Spleen (tissue), 11 donors: ENCODE measurements around the gene CIB1. TPM values are rescaled to one million over a fixed set of nuclear protein-coding genes. Genes with fewer than 3 reads are reported as not detected.
A peak's percentile ranks its signal among the peaks of the same experiment; 100 is the strongest.

Experiments used
- DNase-seq: peaks from one replicate; pipeline ENCODE4 v3.0.0-alpha.2; 2020
- H3K27ac ChIP-seq, 8 donors: fragments of 200-600 bp; sonication (generic) in 7 of 8; 1 replicate in 4 of 8; 2 replicates in 4 of 8; pipeline versions ENCODE4 v1.5.0 to v1.8.0; 2016 to 2021; ENCODE audit warnings: inconsistent platforms in 4 of 8, mild to moderate bottlenecking in 4 of 8, moderate library complexity in 1 of 8
- H3K27me3 ChIP-seq, 7 donors: fragments of 200-600 bp; sonication (generic) in 6 of 7; replicated peaks in 1 of 7; 1 replicate in 4 of 7; 2 replicates in 3 of 7; pipeline versions ENCODE4 v1.5.0 to v1.8.0; 2016 to 2021; ENCODE audit warnings: inconsistent platforms in 3 of 7, mild to moderate bottlenecking in 1 of 7
- H3K36me3 ChIP-seq, 6 donors: fragments of 200-600 bp; sonication (generic) in 5 of 6; 1 replicate in 4 of 6; 2 replicates in 2 of 6; pipeline versions ENCODE4 v1.5.0 to v1.8.0; 2016 to 2021; ENCODE audit warnings: inconsistent platforms in 2 of 6
- H3K4me1 ChIP-seq, 6 donors: fragments of 200-600 bp; sonication (generic) in 5 of 6; 1 replicate in 3 of 6; 2 replicates in 3 of 6; pipeline versions ENCODE4 v1.5.0 to v1.8.0; 2016 to 2021; ENCODE audit warnings: inconsistent platforms in 3 of 6
- H3K4me3 ChIP-seq, 8 donors: fragments of 200-600 bp; sonication (generic) in 7 of 8; 1 replicate in 4 of 8; 2 replicates in 4 of 8; pipeline versions ENCODE4 v1.5.0 to v1.8.0; 2016 to 2021; ENCODE audit warnings: inconsistent platforms in 4 of 8, mild to moderate bottlenecking in 4 of 8, moderate library complexity in 2 of 8
- H3K9me3 ChIP-seq, 8 donors: fragments of 200-600 bp; sonication (generic) in 7 of 8; 1 replicate in 4 of 8; 2 replicates in 4 of 8; pipeline versions ENCODE4 v1.5.0 to v1.8.0; 2016 to 2021; ENCODE audit warnings: inconsistent platforms in 4 of 8
- POLR2A ChIP-seq, 3 donors: fragments of 450-650 bp; IDR thresholded peaks; one replicate each; pipeline ENCODE4 v1.5.1; 2017; ENCODE audit warnings: antibody characterized with exemption in 3 of 3, mild to moderate bottlenecking in 1 of 3
- POLR2AphosphoS5 ChIP-seq, 3 donors: sonication (generic); formaldehyde crosslinking; IDR thresholded peaks; one replicate each; pipeline ENCODE4 v1.5.1; 2017; ENCODE audit warnings: antibody characterized with exemption in 3 of 3
- WGBS, 5 donors: extraction: QIAGEN DNeasy Blood & Tissue Kit in 3 of 5; methylation state at CpG; one replicate each; pipeline versions ENCODE4 v1.1.5 to v1.1.7; 2013 to 2018; 5-methylcytosine and 5-hydroxymethylcytosine counted together
- intact Hi-C: fragments of 100-400 bp; cut with DNase I; formaldehyde crosslinking; loops from one replicate; pipeline ENCODE4 v1.15.0; 2023; ENCODE audit warnings: low total_unique reads
- polyA plus RNA-seq, 3 donors: library from polyadenylated mRNA; stranded (reverse); fragments of 200-250 nt; gene quantifications; one replicate each; pipeline ENCODE4 v1.2.1, GENCODE V29; 2013
- total RNA-seq, 7 donors: library from RNA; depleted of rRNA in 3 of 7; stranded (reverse); fragments of >200 nt in 3 of 7; fragmentation: NEBNext Ultra II Directional in 4 of 7; extraction: Animal tissue kit (Norgen Biotek cat#: 25700) in 4 of 7; gene quantifications; one replicate each; pipeline versions ENCODE4 v1.1.0 to v1.2.1, GENCODE V29; 2016 to 2021
- TF ChIP-seq, protein P1 (sequence below), 11 experiments: fragments of 200-600 bp in 7 of 11; fragments of 450-650 bp in 4 of 11; sonication (generic) in 4 of 11; IDR thresholded peaks in 8 of 11; conservative IDR thresholded peaks in 3 of 11; 1 replicate in 7 of 11; 2 replicates in 4 of 11; pipeline versions ENCODE4 v1.4.0 to v1.8.0; 2016 to 2021; ENCODE audit warnings: antibody characterized with exemption in 11 of 11, inconsistent platforms in 4 of 11, mild to moderate bottlenecking in 1 of 11
- donor health status: healthy with polysubstance abuse.
- donor health status: DM: no; HTN: no; CAD: no; lungs with moderate emphysema.
- donor health status: DM: no; HTN: no; CAD: no.
- donor health status: Bipolar disorder and iron deficiency.
- donor health status: healthy.
- donor health status: DM: no; HTN: no; CAD: no.
- donor health status: DM: yes; HTN: yes; CAD: no.

CIB1 gene
- total and polyA plus RNA-seq, 10 donors = 31.7 to 247 (median 79.0) TPM

DNA sequence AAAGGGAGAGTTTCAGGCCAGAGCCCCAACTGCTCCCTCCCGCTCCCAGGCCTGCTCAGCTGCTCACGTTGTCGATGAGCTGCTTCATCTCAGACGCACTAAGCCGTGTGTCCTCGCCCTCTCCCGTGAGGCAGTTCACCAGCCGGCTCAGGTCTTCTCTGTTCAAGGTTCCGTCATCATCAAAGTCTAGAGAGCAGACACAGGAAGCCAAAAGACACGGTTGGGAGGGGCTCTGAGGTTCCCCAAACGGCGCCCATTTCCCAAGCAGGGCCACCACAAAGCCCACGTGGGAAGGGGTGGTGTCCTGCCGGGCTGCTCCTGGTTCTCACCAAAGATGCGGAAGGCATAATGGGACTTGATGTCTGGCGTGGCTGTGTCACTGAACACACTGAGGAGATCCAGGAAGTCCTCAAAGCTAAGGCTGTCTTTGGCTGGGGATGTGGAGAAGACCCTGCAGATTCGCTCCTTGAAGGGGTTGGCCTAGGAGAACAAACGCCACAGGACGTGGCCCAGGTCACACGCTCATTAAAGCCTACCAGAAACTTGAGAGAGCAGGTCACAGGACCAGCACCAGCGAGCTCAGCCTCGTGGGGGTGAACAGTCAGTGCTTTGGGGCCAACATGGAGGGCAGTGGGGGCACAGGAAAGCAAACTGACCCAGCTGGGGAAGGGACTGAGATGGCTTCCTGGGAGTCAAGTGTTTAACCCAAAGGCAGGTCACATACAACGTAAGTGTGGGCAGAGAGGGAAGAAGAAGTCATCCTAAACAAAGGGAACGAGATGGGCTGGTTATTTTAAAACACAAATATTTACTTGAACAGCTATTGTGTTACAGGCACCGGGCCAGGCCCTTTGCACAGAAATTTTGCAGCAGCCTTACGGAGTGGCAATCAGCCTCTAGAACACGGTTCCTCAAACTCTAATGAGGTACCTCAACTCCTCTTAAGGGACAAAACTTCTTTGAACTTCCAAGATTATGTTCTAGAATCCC lies 2.4 kb downstream of the CIB1 start:
- peaks cover 32 to 69% (median 52%) of the 10 kb centered on the region in 6 donors for H3K4me1 ChIP-seq
- H3K27ac ChIP-seq = peak overlapping the region; percentile 74 to 99 (median 94)
- H3K27me3 ChIP-seq = no peaks in the 10 kb centered on the region
- peaks cover 7 to 64% (median 49%) of the 10 kb centered on the region in 6 donors for H3K36me3 ChIP-seq
- H3K4me3 ChIP-seq = peak overlapping the region in 4 of 8 donors; percentile 0 to 99 (median 98)
- peak; percentile 91 for DNase-seq
- WGBS, 5 donors = 33 to 47% (median 35%) methylated on average over 27 of the region's 27 CpGs
- TF ChIP-seq POLR2A (IDR thresholded peaks at IDR 0.05) (peak in 1 of 3 donors; percentile 14), POLR2AphosphoS5 (IDR thresholded peaks at IDR 0.05) (peak; percentile 70 to 78 (median 78))
- TF ChIP-seq, protein P1, sequence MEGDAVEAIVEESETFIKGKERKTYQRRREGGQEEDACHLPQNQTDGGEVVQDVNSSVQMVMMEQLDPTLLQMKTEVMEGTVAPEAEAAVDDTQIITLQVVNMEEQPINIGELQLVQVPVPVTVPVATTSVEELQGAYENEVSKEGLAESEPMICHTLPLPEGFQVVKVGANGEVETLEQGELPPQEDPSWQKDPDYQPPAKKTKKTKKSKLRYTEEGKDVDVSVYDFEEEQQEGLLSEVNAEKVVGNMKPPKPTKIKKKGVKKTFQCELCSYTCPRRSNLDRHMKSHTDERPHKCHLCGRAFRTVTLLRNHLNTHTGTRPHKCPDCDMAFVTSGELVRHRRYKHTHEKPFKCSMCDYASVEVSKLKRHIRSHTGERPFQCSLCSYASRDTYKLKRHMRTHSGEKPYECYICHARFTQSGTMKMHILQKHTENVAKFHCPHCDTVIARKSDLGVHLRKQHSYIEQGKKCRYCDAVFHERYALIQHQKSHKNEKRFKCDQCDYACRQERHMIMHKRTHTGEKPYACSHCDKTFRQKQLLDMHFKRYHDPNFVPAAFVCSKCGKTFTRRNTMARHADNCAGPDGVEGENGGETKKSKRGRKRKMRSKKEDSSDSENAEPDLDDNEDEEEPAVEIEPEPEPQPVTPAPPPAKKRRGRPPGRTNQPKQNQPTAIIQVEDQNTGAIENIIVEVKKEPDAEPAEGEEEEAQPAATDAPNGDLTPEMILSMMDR (IDR thresholded peaks at IDR 0.05 in 8 of 11, conservative IDR thresholded peaks at IDR 0.05 in 3 of 11) = no peak
- intact Hi-C loops = no loop called here
- no peaks in the 10 kb centered on the region for H3K9me3 ChIP-seq

DNA sequence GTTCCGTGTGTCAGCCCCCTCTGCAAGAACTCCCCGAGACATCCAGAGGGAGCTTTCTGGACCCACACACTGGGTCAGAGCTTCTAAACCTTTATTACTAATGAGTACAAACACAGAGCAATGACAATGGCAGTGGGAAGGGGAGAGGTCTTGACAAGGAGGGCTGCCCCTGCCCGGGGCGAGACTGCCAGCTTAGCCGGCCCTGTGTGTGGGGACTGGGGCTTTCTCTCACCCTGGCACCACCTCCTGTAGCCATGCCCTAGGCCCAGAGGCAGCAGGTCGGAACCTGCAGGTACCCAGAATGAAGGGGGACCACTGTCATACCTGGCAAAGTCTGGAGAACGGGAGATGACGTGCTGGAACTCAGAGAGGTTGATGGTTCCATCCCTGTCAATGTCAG lies 3.1 kb downstream of the CIB1 start:
- intact Hi-C loops = no loop called here
- Histone ChIP-seq H3K4me1 (peaks cover 32 to 65% (median 52%) of the 10 kb centered on the region in 6 donors), H3K4me3 (peak overlapping the region in 1 of 8 donors; percentile 99), H3K36me3 (peaks cover 7 to 64% (median 51%) of the 10 kb centered on the region in 6 donors), H3K27ac (peak overlapping the region; percentile 74 to 99 (median 94)), H3K9me3 (no peaks in the 10 kb centered on the region), H3K27me3 (no peaks in the 10 kb centered on the region)
- peak; percentile 83 for DNase-seq
- 78 to 90% (median 83%) methylated on average over 8 of the region's 8 CpGs for WGBS, 5 donors
- TF ChIP-seq, protein P1 (IDR thresholded peaks at IDR 0.05 in 8 of 11, conservative IDR thresholded peaks at IDR 0.05 in 3 of 11) = no peak
- no peak for TF ChIP-seq POLR2AphosphoS5 (IDR thresholded peaks at IDR 0.05)
- no peak for TF ChIP-seq POLR2A (IDR thresholded peaks at IDR 0.05)

DNA sequence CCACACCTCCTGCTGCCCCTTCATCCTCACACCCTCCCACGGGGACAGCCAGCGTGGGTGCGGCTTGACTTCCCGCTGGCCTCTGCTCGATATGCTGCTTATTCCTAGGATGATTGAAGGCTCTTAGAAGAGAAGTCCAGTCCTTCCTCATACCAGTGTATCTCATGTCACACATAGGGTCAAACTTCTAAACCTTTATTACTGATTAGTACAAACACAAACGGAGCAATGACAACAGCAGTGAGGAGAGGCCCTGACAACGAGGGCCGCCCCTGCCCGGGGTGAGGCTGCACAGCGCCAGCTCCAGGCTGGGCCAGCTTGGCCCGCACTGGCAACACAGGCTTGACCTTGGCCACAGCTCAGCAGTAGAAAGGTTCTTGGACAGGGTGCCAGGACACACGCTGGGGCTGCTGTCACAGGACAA lies 3.7 kb downstream of the CIB1 start:
- WGBS, 5 donors = 61 to 85% (median 74%) methylated on average over 7 to 12 of the region's 12 CpGs
- no peak for DNase-seq
- Histone ChIP-seq H3K9me3 (no peaks in the 10 kb centered on the region), H3K4me1 (peaks cover 32 to 63% (median 52%) of the 10 kb centered on the region in 6 donors), H3K27ac (peak overlapping the region; percentile 74 to 99 (median 94)), H3K27me3 (no peaks in the 10 kb centered on the region), H3K4me3 (peak overlapping the region in 1 of 8 donors; percentile 99), H3K36me3 (peaks cover 9 to 68% (median 56%) of the 10 kb centered on the region in 6 donors)
- no peak for TF ChIP-seq POLR2A (IDR thresholded peaks at IDR 0.05)
- peak; percentile 56 to 81 (median 66) for TF ChIP-seq POLR2AphosphoS5 (IDR thresholded peaks at IDR 0.05)
- intact Hi-C loops = no loop called here

DNA sequence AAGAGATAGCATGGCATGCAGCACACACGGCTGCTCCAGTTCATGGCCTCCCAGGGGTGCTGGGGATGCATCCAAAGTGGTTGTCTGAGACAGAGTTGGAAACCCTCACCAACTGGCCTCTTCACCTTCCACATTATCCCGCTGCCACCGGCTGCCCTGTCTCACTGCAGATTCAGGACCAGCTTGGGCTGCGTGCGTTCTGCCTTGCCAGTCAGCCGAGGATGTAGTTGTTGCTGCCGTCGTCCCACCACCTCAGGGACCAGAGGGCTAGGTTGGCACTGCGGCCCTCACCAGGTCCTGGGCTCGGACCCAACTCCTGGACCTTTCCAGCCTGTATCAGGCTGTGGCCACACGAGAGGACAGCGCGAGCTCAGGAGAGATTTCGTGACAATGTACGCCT lies 4.8 kb downstream of the CIB1 start:
- TF ChIP-seq, protein P1 (IDR thresholded peaks at IDR 0.05 in 8 of 11, conservative IDR thresholded peaks at IDR 0.05 in 3 of 11) = no peak
- peak in 2 of 3 donors; percentile 32 to 68 for TF ChIP-seq POLR2AphosphoS5 (IDR thresholded peaks at IDR 0.05)
- TF ChIP-seq POLR2A (IDR thresholded peaks at IDR 0.05) = no peak
- WGBS, 5 donors = 93 to 97% (median 96%) methylated on average over 14 to 15 of the region's 15 CpGs
- H3K4me1 ChIP-seq = peaks cover 31 to 65% (median 49%) of the 10 kb centered on the region in 6 donors
- intact Hi-C loops = no loop called here
- no peak for DNase-seq
- H3K4me3 ChIP-seq = no peak overlapping the region
- no peaks in the 10 kb centered on the region for H3K9me3 ChIP-seq
- peaks cover 9 to 79% (median 67%) of the 10 kb centered on the region in 6 donors for H3K36me3 ChIP-seq
- H3K27ac ChIP-seq = peak overlapping the region in 4 of 8 donors; percentile 0 to 93 (median 24)
- H3K27me3 ChIP-seq = no peaks in the 10 kb centered on the region
